Left ventricle myocardium superior (tissue), 1 donor: ENCODE measurements around the gene SHE. TPM values are rescaled to one million over a fixed set of nuclear protein-coding genes. Genes with fewer than 3 reads are reported as not detected.
"Not testable (repeated sequence)": the region's sequence is repeated elsewhere in the genome, so short reads cannot be mapped to it uniquely, and the experiment has no call there.

Experiments used
- ATAC-seq: fragments of 200-7000 bp; cut with Tn5 transposase; one replicate; pipeline ENCODE4 v1.9.1; 2020; ENCODE audit warnings: mild to moderate bottlenecking, moderate library complexity
- DNase-seq: peaks from one replicate; pipeline ENCODE4 v3.0.0-alpha.2; 2020
- intact Hi-C: fragments of 100-400 bp; cut with micrococcal nuclease; formaldehyde crosslinking; loops from one replicate; pipeline ENCODE4 v1.11.0; 2022
- total RNA-seq: library from RNA; stranded (reverse); fragmentation: NEBNext Ultra II Directional; extraction: Animal tissue kit (Norgen Biotek cat#: 25700); gene quantifications from one replicate; pipeline ENCODE4 v1.2.1, GENCODE V29; 2021
- donor health status: DM: no; HTN: yes; CAD: no; lungs with severe emphysema.

SHE gene
- total RNA-seq, 1 donor from 2014 or later = 10.2 TPM

GRCh38 chr1:154520333-154520732 is 18.1 kb upstream of the SHE start:
- ATAC-seq = peak; percentile 95

GRCh38 chr1:154519591-154519991 is 17.4 kb upstream of the SHE start:
- peak; percentile 35 for DNase-seq
- ATAC-seq = peak; percentile 65

More at GRCh38 chr1:154520333-154520732, 18.1 kb upstream of the SHE start:
- intact Hi-C loops = no loop called here
- DNase-seq = peak; percentile 41

GRCh38 chr1:154517661-154518060 is 15.4 kb upstream of the SHE start:
- intact Hi-C loops = no loop called here
- no peak for ATAC-seq
- no peak for DNase-seq

More at GRCh38 chr1:154519591-154519991, 17.4 kb upstream of the SHE start:
- intact Hi-C loops = no loop called here

- DNase-seq (no peak), ATAC-seq (no peak)
- intact Hi-C loops = no loop called here
Observed at GRCh38 chr1:154514066-154514553, 11.9 kb upstream of the SHE start.

DNA sequence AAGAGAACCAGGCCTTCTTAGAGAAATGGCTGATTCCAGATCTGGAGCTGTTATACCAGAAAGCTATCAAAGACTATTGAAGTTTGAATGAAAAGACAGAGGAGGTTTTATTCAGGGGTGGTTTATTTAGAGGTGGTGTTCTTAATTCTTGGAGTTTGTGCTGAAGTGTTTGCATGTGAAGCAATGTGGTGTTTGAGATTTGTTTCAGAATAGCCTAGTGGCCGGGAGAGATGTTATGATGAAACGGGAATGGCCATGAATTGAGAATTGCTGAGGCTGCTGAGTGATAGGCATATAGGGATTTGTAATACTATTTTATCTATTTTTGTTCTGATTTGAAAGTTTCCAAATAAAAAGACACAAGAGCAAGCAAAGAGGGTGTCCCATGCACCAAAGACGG is 10.5 kb upstream of the SHE start:
- DNase-seq = no peak
- intact Hi-C loops = no loop called here
- no peak for ATAC-seq

DNA sequence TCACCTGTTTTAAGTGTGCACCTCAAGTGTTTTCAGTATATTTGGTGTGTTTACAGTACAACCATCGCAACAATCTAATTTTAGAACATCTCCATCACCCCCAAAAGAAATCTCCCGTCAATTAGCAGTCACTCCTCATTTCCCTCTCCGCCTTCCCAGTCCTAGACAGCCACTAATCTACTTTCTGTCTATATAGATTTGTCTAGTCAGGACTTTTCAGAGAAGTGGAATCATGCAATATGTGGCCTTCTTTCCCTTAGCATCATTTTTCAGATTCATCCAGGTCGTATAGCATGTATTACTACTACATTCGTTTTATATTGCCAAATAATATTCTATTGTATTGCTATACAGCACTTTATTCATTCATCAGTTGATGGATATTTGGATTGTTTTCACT is 1.7 kb upstream of the SHE start:
- DNase-seq (no peak), ATAC-seq (no peak)
- intact Hi-C loops = no loop called here

DNA sequence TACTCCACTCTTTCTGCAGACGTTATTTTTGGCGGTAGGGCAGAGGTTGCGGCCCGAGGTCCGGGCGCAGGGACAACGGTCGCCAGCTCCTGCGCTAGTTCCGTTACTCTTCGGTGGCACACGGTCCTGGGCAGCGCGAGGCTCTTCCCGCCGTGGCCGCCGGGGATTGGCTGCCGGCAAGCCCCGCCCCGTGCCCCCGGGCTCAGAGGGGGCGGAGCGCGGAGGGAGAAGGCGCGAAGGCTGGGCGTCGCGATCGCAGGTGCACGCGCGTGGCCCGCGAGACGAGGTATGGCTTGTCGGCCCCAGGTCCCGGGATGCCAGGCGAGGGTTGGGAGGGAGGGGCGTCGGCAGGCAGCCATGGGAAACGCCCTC is 518 bp upstream of the SHE start:
- DNase-seq = peak; percentile 41
- ATAC-seq = peak; percentile 27
- intact Hi-C loops = no loop called here

DNA sequence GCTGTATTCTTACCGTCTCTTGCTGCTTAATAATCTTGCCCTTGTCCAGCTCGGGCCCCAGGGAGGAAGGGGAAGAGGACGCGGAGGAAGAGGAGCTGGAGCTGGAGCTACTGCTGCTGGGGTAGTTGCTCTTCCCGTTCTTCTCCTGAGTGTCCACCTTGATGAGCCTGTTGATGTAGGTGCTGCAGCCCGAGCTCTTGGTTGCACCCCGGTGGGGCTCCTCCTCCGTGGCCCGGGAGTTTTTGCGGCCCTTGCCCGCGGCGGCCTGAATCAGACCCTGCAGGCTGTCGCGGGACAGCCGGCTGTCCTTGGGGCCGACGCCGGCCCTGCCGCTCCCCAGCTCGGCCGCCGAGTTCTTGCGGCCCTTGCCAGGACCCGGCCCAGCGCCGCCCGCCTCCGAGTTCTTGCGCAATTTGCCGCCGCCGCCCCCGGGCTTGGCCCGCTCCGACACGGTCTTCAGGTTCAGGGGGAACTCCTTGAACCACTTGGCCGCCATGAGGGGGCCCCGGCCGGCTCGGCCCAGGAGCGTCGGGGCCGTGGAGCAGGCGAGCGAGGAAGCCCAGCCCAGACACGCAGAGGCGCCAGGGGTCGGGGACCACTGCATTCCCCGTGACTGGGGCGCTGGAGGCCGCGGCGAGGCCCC is 668 bp downstream of the SHE start:
- ATAC-seq (peak; percentile 82), DNase-seq (peak; percentile 82)
- intact Hi-C loops = no loop called here

DNA sequence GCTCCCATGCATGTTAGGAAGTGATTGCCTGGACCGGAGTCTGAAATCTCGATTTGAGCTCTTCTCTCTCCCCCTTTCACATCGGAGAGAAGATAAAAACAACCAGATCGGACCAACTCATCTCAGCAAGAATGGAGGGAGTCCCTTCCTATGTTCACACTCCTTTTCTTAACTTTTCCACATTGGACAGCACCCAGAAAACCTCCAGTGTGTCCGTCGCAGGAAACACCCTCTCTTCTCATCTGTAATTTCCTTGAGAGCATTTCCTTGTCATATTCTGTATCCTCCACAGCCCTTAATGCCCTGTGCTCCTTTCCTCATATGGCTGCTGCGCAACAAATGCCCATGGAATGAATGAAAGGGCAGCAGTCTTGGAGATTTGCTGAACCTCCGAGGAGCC is 1.7 kb downstream of the SHE start:
- ATAC-seq (no peak), DNase-seq (no peak)
- intact Hi-C loops = no loop called here

DNA sequence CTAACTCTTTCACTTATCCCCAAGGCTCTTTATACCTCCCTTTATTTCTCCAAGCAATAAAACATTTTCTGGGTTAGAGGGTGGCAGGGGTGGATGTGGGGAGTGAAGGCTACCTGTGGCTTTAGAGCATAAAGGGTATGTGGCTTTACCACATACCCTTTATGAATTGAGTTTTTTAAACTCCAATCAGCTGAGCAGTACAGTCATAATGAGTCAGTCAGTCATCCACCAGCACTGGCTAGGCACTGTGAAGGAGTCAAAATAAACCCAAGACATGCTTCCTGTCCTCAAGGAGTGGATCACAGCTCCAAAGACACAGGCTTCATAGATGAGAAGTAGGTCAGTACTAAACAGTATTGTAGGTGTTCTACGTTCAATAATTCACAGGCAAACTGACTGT is 2.8 kb downstream of the SHE start:
- DNase-seq = no peak
- ATAC-seq = no peak
- intact Hi-C loops = no loop called here

DNA sequence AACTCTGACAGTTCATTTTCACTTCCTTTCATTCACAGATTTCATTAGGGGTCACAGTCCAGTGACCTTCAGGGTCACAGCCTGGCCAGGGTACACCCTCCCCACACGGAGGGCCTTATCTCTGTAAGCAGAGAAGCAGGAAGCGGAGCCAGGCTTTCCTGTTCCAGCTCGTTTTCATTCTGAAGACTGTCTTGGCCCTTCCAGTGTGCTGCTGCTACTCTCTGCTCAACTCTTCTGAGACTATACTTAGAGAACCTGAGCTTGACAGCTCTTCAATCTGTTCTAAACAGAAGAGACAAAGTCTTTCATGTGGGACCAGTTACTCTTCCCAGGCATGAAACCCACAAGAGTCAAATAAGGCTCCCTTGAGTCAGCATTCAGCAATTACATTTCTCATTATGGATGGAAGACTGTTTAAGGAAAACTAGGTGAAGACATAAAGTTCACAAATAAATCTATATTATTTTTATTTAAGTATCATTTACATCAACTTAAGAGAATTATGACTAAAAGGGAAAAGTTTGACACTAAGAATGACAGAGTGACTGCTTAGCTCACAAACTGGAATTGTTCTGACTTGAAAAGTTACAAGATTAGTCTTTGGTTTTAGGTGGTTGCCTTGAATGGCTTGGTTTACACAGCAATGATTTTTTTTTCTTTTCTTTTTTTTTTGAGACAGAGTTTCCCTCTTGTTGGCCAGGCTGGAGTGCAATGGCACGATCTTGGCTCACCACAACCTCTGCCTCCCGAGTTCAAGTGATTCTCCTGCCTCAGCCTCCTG is 5.0 kb downstream of the SHE start:
- DNase-seq (no peak), ATAC-seq (peak; percentile 54)
- intact Hi-C loops = no loop called here

GRCh38 chr1:154496383-154496782 is 5.8 kb downstream of the SHE start:
- ATAC-seq (no peak), DNase-seq (no peak)
- intact Hi-C loops = no loop called here

DNA sequence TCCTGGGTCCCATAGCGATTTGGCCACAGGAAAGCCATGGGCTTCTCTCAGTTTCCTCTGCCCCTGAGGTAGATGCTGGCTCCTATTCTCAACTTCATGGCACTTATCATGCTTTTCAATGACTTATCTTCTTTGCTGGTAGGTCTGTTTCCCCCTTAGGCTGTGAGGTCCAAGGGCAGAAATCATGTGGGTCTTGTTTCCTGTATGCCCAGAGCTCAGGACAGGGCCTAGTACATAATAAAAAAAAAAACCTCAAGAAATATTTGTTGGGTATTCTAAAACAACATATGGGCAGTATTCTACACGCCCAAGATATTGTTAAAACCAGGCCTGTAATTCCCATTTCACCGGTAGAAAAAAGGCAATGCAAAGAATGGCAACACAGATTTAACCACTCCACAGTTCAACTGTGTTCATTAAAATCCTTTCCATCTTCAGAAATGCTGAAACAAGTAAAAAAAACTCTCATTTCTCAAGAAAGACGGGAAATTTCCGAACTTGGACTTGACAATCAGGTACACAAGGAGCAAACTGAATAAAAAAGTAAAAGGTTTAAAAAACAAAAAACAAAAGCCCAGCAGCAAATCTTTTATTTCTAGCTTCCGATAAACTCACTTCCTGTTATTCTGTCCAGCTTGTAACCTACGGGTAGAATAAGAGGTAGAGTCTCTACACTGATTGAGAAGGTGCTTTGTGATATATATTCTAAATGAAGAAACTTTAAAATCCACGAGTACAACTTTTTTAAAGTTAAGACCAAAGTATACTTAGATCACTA is 6.5 kb downstream of the SHE start:
- intact Hi-C loops = no loop called here
- ATAC-seq (no peak), DNase-seq (no peak)

- peak; percentile 82 for ATAC-seq
- intact Hi-C loops = no loop called here
- peak; percentile 49 for DNase-seq
Observed at GRCh38 chr1:154493276-154493675, 8.9 kb downstream of the SHE start.

DNA sequence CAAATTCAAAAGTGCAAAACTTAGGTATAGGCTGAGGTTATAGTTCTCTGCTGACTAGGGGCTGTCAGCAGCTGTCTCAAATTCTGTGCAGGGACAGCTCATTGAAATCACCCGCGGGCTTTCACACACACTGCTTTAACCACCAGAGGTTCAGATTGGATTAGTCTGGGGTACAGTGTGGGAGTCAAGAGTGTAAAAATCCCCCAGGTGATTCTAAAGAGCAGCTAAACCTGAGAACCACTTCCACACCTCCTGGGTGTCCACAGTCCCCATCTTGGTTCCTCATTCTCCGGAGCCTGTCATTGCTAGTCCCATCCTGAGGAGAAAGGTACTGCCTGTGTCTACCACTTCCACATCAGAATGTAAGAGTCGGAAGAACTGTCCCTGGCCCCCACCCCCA is 10.1 kb downstream of the SHE start:
- ATAC-seq (no peak), DNase-seq (no peak)
- intact Hi-C loops = no loop called here

- DNase-seq (no peak), ATAC-seq (peak; percentile 27)
- intact Hi-C loops = no loop called here
Observed at GRCh38 chr1:154490317-154490716, 11.9 kb downstream of the SHE start.

GRCh38 chr1:154489695-154490274 is 12.4 kb downstream of the SHE start:
- intact Hi-C loops = no loop called here
- no peak for ATAC-seq
- DNase-seq = no peak

- DNase-seq = no peak
- intact Hi-C loops = no loop called here
- no peak for ATAC-seq
Observed at GRCh38 chr1:154488922-154489321, 13.3 kb downstream of the SHE start.

GRCh38 chr1:154486756-154487155 is 15.5 kb downstream of the SHE start:
- DNase-seq, intact Hi-C loops: not testable (repeated sequence)

More at GRCh38 chr1:154486756-154487155, 15.5 kb downstream of the SHE start:
- not testable (repeated sequence) for ATAC-seq
